ENCODE results near the gene GJC1. TPM values are rescaled to one million over a fixed set of nuclear protein-coding genes. Genes with fewer than 3 reads are reported as not detected.

Gene GJC1
- total and polyA plus RNA-seq, 2 donors (not counting 3 experiments of a cell fraction or from before 2014, with no cell fraction given): 13.8 to 39.7 TPM

DNA sequence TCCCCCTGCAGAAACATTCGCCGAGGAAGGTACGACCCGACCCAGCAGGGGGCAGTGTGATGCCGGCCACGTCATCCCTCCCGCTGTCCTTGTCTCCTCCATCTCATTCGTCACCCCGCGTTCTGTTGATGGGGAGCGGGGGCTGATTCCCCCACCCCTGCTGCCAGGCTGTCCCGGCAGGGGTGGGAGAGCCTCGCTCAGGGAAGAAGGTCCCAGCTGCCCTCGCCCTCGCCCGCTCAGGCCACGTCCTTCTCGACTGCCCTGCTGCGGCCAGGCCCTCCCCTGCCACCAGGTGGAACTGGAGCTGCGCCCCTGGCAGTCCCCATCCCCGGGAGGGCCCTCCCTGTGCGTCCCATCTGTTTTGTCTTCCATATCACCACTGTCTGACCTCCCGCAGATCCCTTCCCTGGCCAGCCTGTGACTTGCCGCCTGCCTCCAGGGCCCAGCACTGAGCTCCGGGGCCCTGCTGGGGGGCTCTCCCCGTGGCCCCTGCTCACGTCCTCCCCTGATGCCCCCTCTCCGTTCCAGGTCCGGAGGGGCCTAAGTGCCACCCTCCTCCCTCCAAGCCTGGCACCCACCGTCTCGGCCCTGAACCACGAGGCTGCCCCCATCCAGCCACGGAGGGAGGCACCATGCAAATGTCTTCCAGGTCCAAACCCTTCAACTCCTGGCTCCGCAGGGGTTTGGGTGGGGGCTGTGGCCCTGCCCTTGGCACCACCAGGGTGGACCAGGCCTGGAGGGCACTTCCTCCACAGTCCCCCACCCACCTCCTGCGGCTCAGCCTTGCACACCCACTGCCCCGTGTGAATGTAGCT, 50.7 kb downstream of the GJC1 start:
- ChIA-PET POLR2A (no interaction called here), CTCF (interaction anchor here (0.7 to 15.3 kb wide), 35 partner anchors 8 to 356 kb away, joined by 3 to 368 read pairs (median 6); partner anchors contain the start of genes ACBD4, GJC1, HIGD1B and PLCD3)
- DNase-seq (ENCODE audit: low read depth, low spot score): peak; percentile 79
- no TSS peak for BruUV-seq (replicated peaks)
- Histone ChIP-seq H3K4me2 (ENCODE audit: insufficient read depth, low read length) (peak overlapping the region; percentile 66), H2AFZ (ENCODE audit: low read depth, low read length) (peak overlapping the region; percentile 91), H4K20me1 (replicated peaks; ENCODE audit: control insufficient read depth, extremely low read depth, insufficient read depth, low read length) (no peaks in the 10 kb centered on the region), H3K9ac (replicated peaks; ENCODE audit: extremely low read depth, insufficient read depth, low read length) (peak overlapping the region; percentile 44), H3K36me3 (ENCODE audit: control insufficient read depth in 2 of 2, extremely low read depth in 1 of 2, insufficient read depth in 2 of 2, low read length in 2 of 2) (no peaks in the 10 kb centered on the region), H3K79me2 (ENCODE audit: control insufficient read depth, insufficient read depth, low read length) (no peaks in the 10 kb centered on the region), H3K27ac (ENCODE audit: insufficient read depth, low read depth, low read length) (no peak overlapping the region), H3K27me3 (ENCODE audit: control insufficient read depth in 2 of 2, insufficient read depth in 2 of 2, low read length in 2 of 2) (no peaks in the 10 kb centered on the region), H3K4me3 (replicated peaks in 1 of 3; ENCODE audit: insufficient read depth in 1 of 3, low read depth in 1 of 3, low read length in 3 of 3) (peak overlapping the region in 2 of 3 experiments; percentile 35 to 39), H3K9me1 (replicated peaks; ENCODE audit: control insufficient read depth, extremely low read depth, insufficient read depth, low read length) (no peaks in the 10 kb centered on the region), H3K4me1 (ENCODE audit: control insufficient read depth, extremely low read depth, insufficient read depth, low read length) (peaks cover 5% of the 10 kb centered on the region), H3K9me3 (replicated peaks; ENCODE audit: control insufficient read depth, insufficient read depth, low read length) (no peaks in the 10 kb centered on the region)
- intact Hi-C loops (cut with micrococcal nuclease) (loop anchor here (1.0 kb wide), 3 partner anchors 50 to 354 kb away; no protein-coding TSS in a partner anchor), dilution Hi-C loops (cut with MboI; ENCODE audit: extremely low pct_ligation_motif_present, low sequenced_read_pairs) (no loop called here)
- TF ChIP-seq FOS (IDR thresholded peaks at IDR 0.05; ENCODE audit: borderline replicate concordance, insufficient read depth, low read length) (peak; percentile 45), EZH2 (IDR thresholded peaks at IDR 0.05; ENCODE audit: borderline replicate concordance, low read depth, low read length, severe bottlenecking) (no peak), POLR2AphosphoS5 (IDR thresholded peaks at IDR 0.05; ENCODE audit: insufficient read depth, low read depth, low read length) (no peak), JUN (IDR thresholded peaks at IDR 0.05; ENCODE audit: borderline replicate concordance, insufficient read depth, insufficient read length, low read depth) (no peak), POLR2A (IDR thresholded peaks at IDR 0.05; ENCODE audit: low read depth, low read length) (no peak), GATA2 (IDR thresholded peaks at IDR 0.05; ENCODE audit: insufficient read depth, insufficient read length, low read depth, low read length) (peak; percentile 57), MYC (IDR thresholded peaks at IDR 0.05; ENCODE audit: low read depth, low read length) (no peak)
- TF ChIP-seq, protein P1, sequence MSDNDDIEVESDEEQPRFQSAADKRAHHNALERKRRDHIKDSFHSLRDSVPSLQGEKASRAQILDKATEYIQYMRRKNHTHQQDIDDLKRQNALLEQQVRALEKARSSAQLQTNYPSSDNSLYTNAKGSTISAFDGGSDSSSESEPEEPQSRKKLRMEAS (IDR thresholded peaks at IDR 0.05; ENCODE audit: insufficient read depth, insufficient read length): no peak
- TF ChIP-seq, protein P2, sequence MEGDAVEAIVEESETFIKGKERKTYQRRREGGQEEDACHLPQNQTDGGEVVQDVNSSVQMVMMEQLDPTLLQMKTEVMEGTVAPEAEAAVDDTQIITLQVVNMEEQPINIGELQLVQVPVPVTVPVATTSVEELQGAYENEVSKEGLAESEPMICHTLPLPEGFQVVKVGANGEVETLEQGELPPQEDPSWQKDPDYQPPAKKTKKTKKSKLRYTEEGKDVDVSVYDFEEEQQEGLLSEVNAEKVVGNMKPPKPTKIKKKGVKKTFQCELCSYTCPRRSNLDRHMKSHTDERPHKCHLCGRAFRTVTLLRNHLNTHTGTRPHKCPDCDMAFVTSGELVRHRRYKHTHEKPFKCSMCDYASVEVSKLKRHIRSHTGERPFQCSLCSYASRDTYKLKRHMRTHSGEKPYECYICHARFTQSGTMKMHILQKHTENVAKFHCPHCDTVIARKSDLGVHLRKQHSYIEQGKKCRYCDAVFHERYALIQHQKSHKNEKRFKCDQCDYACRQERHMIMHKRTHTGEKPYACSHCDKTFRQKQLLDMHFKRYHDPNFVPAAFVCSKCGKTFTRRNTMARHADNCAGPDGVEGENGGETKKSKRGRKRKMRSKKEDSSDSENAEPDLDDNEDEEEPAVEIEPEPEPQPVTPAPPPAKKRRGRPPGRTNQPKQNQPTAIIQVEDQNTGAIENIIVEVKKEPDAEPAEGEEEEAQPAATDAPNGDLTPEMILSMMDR (IDR thresholded peaks at IDR 0.05; ENCODE audit: extremely low read depth in 1 of 2, insufficient read depth in 1 of 2, low read depth in 1 of 2, low read length in 2 of 2): peak; percentile 83 to 88
- peak; percentile 93 for FAIRE-seq
